Muscle layer of colon (tissue), 2 donors: ENCODE measurements around the gene KRTAP12-3.
"Not testable (repeated sequence)": the region's sequence is repeated elsewhere in the genome, so short reads cannot be mapped to it uniquely, and the experiment has no call there.

Experiments used
- H3K27ac ChIP-seq: one replicate; pipeline ENCODE4 v1.7.0; 2013; ENCODE audit warnings: low read depth, mild to moderate bottlenecking, low read length, moderate library complexity
- H3K27me3 ChIP-seq, 2 donors: one replicate each; pipeline ENCODE4 v1.7.0; 2013; ENCODE audit warnings: low read length in 2 of 2, mild to moderate bottlenecking in 2 of 2; ENCODE audit not compliant: insufficient read depth in 2 of 2, control insufficient read depth in 1 of 2
- H3K36me3 ChIP-seq: one replicate; pipeline ENCODE4 v1.7.0; 2013; ENCODE audit warnings: mild to moderate bottlenecking, low read length; ENCODE audit not compliant: insufficient read depth
- H3K4me1 ChIP-seq: one replicate; pipeline ENCODE4 v1.7.0; 2013; ENCODE audit warnings: mild to moderate bottlenecking, low read length; ENCODE audit not compliant: insufficient read depth
- H3K4me3 ChIP-seq, 2 donors: one replicate each; pipeline ENCODE4 v1.7.0; 2013; ENCODE audit warnings: low read length in 2 of 2, low read depth in 1 of 2, mild to moderate bottlenecking in 1 of 2, moderate library complexity in 1 of 2
- H3K9ac ChIP-seq: one replicate; pipeline ENCODE4 v1.7.0; 2013; ENCODE audit warnings: low read length
- H3K9me3 ChIP-seq: one replicate; pipeline ENCODE4 v1.7.0; 2013; ENCODE audit warnings: mild to moderate bottlenecking, low read length
- donor health status: abdominal sarcoma.
- donor health status: Adenocarcinoma of cecum.

The KRTAP12-3 gene

GRCh38 chr21:44644878-44645277, 12.9 kb upstream of the KRTAP12-3 start:
- Histone ChIP-seq H3K27ac (no peak overlapping the region), H3K9me3 (peaks cover 9% of the 10 kb centered on the region), H3K27me3 (peaks cover 0 to 7% of the 10 kb centered on the region in 2 donors), H3K36me3 (no peaks in the 10 kb centered on the region), H3K9ac (no peak overlapping the region), H3K4me3 (no peak overlapping the region), H3K4me1 (no peaks in the 10 kb centered on the region)

GRCh38 chr21:44646366-44647221, 11.1 kb upstream of the KRTAP12-3 start, which contains the start of gene KRTAP10-11:
Gene KRTAP10-11 (plus strand): TSS chr21:44646414. CDS start chr21:44646459, 45 bp downstream.
- H3K9ac ChIP-seq, H3K36me3 ChIP-seq, H3K4me3 ChIP-seq, H3K27me3 ChIP-seq, H3K4me1 ChIP-seq, H3K27ac ChIP-seq, H3K9me3 ChIP-seq: not testable (repeated sequence)

GRCh38 chr21:44647222-44647552, 10.5 kb upstream of the KRTAP12-3 start:
- H3K27me3 ChIP-seq: peaks cover 0 to 7% of the 10 kb centered on the region in 2 donors
- H3K4me3 ChIP-seq: no peak overlapping the region
- peaks cover 9% of the 10 kb centered on the region for H3K9me3 ChIP-seq
- H3K9ac ChIP-seq: no peak overlapping the region
- no peaks in the 10 kb centered on the region for H3K4me1 ChIP-seq
- H3K36me3 ChIP-seq: no peaks in the 10 kb centered on the region
- H3K27ac ChIP-seq: no peak overlapping the region

GRCh38 chr21:44648557-44649311, 9.0 kb upstream of the KRTAP12-3 start:
- H3K4me1 ChIP-seq: no peaks in the 10 kb centered on the region
- no peak overlapping the region for H3K9ac ChIP-seq
- no peak overlapping the region for H3K27ac ChIP-seq
- H3K27me3 ChIP-seq: peaks cover 0 to 7% of the 10 kb centered on the region in 2 donors
- H3K36me3 ChIP-seq: no peaks in the 10 kb centered on the region
- peaks cover 9% of the 10 kb centered on the region for H3K9me3 ChIP-seq
- H3K4me3 ChIP-seq: no peak overlapping the region

GRCh38 chr21:44649521-44650100, 8.1 kb upstream of the KRTAP12-3 start:
- Histone ChIP-seq H3K9ac (no peak overlapping the region), H3K36me3 (no peaks in the 10 kb centered on the region), H3K27ac (no peak overlapping the region), H3K4me3 (no peak overlapping the region), H3K27me3 (peaks cover 0 to 12% of the 10 kb centered on the region in 2 donors), H3K4me1 (no peaks in the 10 kb centered on the region), H3K9me3 (peaks cover 8% of the 10 kb centered on the region)

- peaks cover 0 to 12% of the 10 kb centered on the region in 2 donors for H3K27me3 ChIP-seq
- no peak overlapping the region for H3K9ac ChIP-seq
- no peaks in the 10 kb centered on the region for H3K4me1 ChIP-seq
- no peaks in the 10 kb centered on the region for H3K36me3 ChIP-seq
- no peak overlapping the region for H3K4me3 ChIP-seq
- no peak overlapping the region for H3K27ac ChIP-seq
- peaks cover under 1% of the 10 kb centered on the region for H3K9me3 ChIP-seq
Observed at GRCh38 chr21:44650265-44650972, 7.3 kb upstream of the KRTAP12-3 start.

- no peak overlapping the region for H3K4me3 ChIP-seq
- H3K27me3 ChIP-seq: peaks cover 0 to 12% of the 10 kb centered on the region in 2 donors
- no peak overlapping the region for H3K9ac ChIP-seq
- no peaks in the 10 kb centered on the region for H3K4me1 ChIP-seq
- H3K36me3 ChIP-seq: no peaks in the 10 kb centered on the region
- H3K9me3 ChIP-seq: no peaks in the 10 kb centered on the region
- H3K27ac ChIP-seq: no peak overlapping the region
Observed at GRCh38 chr21:44650973-44651675, 6.6 kb upstream of the KRTAP12-3 start.

GRCh38 chr21:44653123-44653522, 4.6 kb upstream of the KRTAP12-3 start:
- Histone ChIP-seq H3K36me3 (no peaks in the 10 kb centered on the region), H3K4me3 (no peak overlapping the region), H3K27ac (no peak overlapping the region), H3K9me3 (peaks cover under 1% of the 10 kb centered on the region), H3K4me1 (no peaks in the 10 kb centered on the region), H3K9ac (no peak overlapping the region), H3K27me3 (peaks cover 0 to 5% of the 10 kb centered on the region in 2 donors)

- H3K27ac ChIP-seq: no peak overlapping the region
- no peaks in the 10 kb centered on the region for H3K4me1 ChIP-seq
- peaks cover 0 to 5% of the 10 kb centered on the region in 2 donors for H3K27me3 ChIP-seq
- H3K9me3 ChIP-seq: peaks cover 3% of the 10 kb centered on the region
- no peak overlapping the region for H3K9ac ChIP-seq
- H3K4me3 ChIP-seq: no peak overlapping the region
- no peaks in the 10 kb centered on the region for H3K36me3 ChIP-seq
Observed at GRCh38 chr21:44653656-44654575, 3.8 kb upstream of the KRTAP12-3 start.

- no peaks in the 10 kb centered on the region for H3K4me1 ChIP-seq
- H3K4me3 ChIP-seq: no peak within 1 kb of the TSS
- H3K9ac ChIP-seq: no peak within 1 kb of the TSS
- peaks cover 0 to 10% of the 10 kb centered on the region in 2 donors for H3K27me3 ChIP-seq
- H3K36me3 ChIP-seq: no peaks in the 10 kb centered on the region
- H3K9me3 ChIP-seq: peaks cover 3% of the 10 kb centered on the region
- no peak within 1 kb of the TSS for H3K27ac ChIP-seq
Observed at GRCh38 chr21:44654576-44655175, 3.1 kb upstream of the KRTAP12-3 start, which contains the start of gene KRTAP12-4. Gene KRTAP12-4 (minus strand): TSS chr21:44654659. CDS start chr21:44654614, 45 bp downstream.
